OCI-LY3 (cell line): Measurements from ENCODE around the gene RPS6KA2.

ENCODE experiments used
- CTCF ChIP-seq: fragments of 200-600, 300-600 bp; sonication (generic); IDR thresholded peaks from 2 replicates; pipeline ENCODE4 v1.5.1; 2014; ENCODE audit warnings: antibody characterized with exemption, low read length, low read depth
- EZH2phosphoT487 ChIP-seq: fragments of 200-600 bp; shearing (Covaris generic); IDR thresholded peaks from 2 replicates; pipeline ENCODE4 v1.6.1; 2018; ENCODE audit warnings: antibody characterized with exemption, mixed run types, low read depth

GRCh38 chr6:166493427-166494100 lies 133.5 kb downstream of the RPS6KA2 start:
- no peak for TF ChIP-seq CTCF
- TF ChIP-seq EZH2phosphoT487, result no peak
